HG02852 (cell line): ENCODE measurements around the gene GJC2.
"Not testable (repeated sequence)": the region's sequence is repeated elsewhere in the genome, so short reads cannot be mapped to it uniquely, and the experiment has no call there.

ENCODE experiments used
- ATAC-seq: cut with Tn5 transposase; IDR thresholded peaks from one replicate; pipeline ENCODE4 v1.9.1; 2021; ENCODE audit warnings: mild to moderate bottlenecking, moderate library complexity; ENCODE audit not compliant: unreplicated experiment

Gene GJC2

DNA sequence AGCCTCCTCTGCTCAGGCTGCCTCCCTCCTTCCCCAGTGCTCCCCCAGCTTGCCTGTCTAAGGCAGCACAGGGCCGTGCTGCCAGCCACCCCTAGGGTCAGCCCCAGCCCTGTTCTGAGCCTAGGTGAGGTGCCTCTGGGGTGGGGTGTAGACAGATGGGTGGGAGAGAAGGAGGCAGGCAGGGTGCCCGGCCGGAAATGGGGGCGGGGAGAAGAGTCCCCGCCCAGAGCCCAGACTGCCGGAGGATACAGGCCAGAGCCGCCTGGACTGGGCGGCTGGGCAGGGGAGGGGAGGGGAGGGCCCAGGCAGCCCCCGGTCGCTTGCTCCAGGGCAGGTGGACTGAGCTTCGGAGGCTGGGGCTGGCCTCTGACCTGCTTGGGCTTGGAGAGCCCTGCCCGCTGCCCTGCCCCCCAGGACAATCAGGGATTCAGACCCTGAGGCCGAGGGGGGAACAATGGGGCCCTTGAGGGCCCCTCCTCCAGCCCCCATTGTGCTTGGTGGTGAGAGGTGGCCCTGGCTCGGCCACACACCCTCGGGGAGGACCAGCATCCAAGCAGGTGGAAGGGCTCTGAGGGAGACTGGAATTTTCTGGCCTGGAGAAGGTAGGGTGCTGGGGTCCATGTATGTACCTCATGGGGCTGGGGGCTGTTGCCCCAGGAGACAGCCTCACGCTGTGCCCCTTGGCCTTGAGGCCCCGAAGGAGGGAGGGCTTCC lies at the start of gene GJC2:
Gene GJC2 (plus strand): TSS at position 525 of the 714 bp plus-strand sequence. CDS start 7,829 bp downstream, outside the sequence.
- ATAC-seq, result no peak

DNA sequence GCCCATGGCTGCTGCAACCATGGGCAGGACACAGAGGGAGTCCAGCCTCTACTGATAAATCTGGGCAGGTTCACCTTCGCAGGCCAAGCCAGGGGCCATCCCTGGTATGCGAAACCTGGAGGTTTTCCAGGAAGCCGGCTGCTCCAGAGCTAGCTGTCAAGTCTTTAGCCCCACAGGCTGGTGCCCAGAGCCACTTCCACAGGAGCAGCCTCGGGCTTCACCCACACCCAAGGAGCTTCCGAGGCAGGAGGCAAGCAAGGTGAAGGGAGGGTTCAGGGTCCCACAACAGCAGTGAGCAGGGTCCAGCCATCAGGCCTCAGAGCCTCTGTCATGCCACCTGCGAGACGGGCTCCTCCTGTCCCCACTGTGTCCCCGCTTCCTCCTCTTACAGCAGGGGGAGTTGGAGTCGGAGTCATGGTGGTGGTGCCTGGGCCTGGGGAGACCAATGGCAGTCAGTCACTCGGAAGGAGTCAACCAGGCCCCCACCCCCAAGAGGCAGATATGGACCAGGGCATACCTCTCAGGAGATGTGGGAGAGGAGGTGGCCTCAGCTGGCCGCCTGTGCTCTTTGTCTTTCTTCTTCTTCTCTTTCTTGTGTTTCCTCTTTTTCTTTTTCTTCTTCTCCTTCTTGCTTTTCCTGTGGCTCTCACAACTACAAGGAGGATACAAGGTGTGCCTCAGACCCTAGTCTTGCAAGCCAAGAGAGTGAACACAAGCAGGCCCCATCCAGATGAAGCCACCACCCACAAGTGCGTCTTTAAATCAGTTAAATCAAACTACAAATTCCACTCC lies 48.7 kb upstream of the GJC2 start:
- no peak for ATAC-seq

DNA sequence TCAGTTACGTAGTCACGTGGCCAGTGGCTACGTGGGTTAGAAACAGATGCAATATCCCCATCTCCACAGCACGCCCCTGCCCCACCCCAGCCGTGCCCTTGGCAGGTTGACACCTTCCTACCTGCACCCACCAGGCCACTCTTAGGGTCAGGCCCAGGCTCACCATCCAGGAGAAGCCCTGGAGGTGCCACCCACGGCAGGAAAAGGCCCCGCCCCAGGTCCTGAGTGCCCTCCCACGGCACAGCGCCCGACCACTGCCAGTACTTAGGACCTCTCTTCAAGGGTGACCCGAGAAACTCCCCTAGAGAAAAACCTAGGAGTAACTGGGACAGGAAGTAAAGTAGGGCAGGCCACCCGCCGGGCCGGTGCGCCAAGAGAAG lies 48.1 kb upstream of the GJC2 start:
- ATAC-seq, result no peak

GRCh38 chr1:228101994-228102790 lies 47.5 kb upstream of the GJC2 start:
- peak; percentile 21 for ATAC-seq

DNA sequence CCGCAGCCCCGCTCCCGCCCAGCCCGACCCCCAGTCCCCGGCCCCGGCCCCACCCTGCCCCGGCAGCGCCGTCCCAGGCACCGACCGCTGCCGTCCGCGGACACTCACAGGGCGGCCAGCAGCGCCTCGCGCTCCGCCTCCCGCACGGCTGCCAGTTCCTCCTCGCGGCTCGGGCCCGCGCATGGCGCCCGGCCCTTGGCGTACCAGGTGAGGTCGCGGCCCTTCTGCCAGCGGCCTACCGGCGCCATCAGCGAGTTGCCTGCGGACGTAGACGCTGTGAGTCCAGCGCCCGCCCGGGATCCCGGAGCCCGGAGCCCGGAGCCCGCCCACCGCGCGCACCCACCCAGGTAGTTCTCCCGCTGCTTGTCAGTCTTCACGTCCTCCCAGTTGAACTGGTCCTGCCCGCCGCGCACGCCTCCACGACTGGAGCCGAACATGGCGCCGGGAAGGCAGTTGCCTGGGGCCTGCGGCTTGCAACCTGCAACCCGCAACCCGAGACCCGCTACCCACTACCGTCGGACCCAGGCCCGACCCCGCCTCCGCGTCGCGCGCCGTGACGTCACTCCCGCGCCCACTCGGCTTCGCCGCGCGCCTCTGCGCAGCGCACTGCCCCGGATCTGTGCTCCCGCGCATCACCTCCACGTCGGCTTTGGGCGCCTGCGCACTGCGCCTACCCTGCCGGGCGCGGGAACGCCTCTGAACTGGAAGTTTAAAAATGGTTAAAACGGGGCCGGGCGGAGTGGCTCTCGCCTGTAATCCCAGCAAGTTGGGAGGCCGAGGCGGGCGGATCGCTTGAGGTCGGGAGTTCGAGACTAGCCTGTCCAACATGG lies 46.7 kb upstream of the GJC2 start, which contains the start of gene C1orf35:
Gene C1orf35 (minus strand): TSS at position 535 of the 830 bp plus-strand sequence. CDS start 98 bp downstream, at position 437.
- peak; percentile 75 for ATAC-seq

DNA sequence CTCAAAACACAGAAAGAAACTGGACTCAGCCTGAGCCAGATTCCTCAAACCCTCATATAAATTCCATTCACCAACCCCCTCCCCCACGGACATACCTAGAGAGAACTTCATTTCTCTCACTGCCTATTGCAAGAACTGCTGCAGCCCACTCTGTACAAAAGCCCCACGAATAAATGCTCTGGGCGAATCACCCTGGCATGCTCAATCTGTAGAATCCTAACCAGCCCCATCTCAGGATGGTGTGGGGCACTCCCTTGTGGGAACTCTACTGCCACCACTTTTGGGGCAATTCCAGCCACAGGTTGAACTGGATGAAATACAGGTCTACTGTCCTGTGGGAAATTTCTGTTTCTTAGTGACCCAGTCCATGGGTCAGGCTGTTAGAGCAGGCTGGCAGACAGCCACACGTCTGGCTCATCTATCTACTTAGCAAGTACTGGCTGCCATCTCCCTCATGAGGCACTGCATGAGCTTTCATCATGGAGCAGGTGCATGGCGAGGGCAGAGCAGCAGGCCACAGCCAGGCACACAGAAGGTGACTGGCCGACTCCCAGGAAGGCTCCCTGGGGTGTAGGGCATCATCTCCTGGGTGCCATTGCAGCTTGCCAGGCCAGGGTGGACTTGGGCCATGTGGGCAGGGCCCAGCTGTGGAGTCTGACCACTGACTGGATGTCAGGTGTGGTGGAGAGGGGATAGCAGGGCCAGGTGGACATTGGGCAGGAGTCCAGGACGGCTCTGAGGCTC lies 45.0 kb upstream of the GJC2 start:
- ATAC-seq, result no peak

DNA sequence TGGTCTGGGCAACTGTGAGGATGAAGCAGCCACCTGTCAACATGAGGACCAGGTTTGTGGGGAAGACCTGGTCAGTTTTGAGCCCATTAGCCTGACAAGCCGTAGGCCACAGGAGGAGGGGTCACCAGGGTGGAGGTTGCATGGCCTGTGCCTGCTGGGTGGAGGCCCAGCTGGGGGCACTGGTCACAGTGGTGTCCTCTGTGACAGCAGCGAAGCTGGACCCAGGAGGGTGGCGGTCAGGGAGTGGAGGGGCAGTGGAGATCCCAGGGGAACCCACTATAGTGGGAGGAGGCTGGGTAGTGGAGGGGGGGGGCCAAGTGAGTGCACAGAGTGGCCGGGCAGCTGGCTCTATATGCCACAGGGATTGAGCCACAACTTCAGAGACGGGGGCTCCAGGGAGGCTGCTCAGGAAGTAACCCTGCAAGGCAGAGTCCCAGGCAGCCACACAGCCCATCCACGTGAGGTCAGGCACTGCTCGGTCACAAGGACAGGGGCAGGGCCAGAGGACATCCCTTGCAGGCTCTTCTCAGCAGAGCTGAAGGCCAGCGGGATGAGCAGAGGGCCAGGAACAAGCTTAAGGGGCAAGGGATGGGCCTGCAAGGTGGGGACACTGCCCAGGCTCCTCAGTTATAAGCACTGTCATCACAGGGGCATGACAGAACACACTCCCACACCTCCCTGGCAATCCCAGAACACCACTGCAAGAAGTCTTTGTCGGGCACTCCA lies 44.3 kb upstream of the GJC2 start:
- ATAC-seq, result no peak

- ATAC-seq, result no peak
Measured at GRCh38 chr1:228105996-228106799, 43.5 kb upstream of the GJC2 start.

- no peak for ATAC-seq
Measured at GRCh38 chr1:228106800-228107054, 43.0 kb upstream of the GJC2 start.

GRCh38 chr1:228107636-228108035 lies 42.1 kb upstream of the GJC2 start:
- no peak for ATAC-seq

DNA sequence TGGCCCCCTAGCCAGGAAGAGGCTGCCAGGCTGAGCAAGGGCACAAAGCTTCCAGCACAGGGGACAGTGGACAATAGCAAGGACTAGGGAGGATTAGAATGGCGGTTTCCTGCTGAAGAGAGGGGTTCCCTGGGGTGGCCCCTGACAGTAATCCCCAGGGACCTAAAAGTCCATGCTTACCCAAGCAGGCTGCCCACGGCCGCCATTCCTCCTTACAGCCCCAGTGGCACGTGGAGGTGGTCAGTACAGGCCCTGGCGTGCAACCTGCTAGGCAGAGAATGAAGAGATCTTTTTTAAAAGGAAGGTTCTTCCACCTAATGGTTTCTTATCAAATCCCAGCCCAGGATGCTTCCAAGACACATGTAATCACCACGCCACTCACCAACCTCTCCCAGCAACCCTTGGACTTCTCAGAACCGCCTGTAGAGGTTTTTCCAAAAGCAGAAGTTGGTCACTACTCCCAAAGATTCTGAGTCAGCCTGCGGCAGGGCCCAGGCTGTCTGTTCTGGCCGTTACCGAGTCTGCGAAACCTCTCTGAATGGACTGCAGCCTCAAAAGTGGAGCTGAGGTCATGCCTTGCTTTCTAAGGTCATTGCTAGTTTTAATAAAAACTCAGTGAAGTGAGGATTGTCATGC lies 41.6 kb upstream of the GJC2 start:
- no peak for ATAC-seq

DNA sequence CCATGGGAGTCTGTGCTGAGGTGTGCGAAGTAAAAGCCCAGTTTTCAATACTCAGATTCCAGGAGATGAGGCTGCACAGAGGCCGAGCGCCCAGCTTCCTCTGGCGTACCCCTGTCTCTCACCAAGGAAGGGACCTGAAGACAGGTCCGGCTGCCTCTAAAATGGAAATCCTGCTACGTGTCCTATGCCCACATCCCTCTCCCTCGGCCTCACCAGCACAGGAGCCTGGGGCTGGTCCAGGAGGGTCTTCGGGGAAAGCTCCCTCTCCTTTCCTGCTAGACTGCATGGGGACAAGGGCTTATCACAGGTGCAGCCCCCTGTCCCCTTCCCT lies 41.0 kb upstream of the GJC2 start:
- peak; percentile 4 for ATAC-seq

DNA sequence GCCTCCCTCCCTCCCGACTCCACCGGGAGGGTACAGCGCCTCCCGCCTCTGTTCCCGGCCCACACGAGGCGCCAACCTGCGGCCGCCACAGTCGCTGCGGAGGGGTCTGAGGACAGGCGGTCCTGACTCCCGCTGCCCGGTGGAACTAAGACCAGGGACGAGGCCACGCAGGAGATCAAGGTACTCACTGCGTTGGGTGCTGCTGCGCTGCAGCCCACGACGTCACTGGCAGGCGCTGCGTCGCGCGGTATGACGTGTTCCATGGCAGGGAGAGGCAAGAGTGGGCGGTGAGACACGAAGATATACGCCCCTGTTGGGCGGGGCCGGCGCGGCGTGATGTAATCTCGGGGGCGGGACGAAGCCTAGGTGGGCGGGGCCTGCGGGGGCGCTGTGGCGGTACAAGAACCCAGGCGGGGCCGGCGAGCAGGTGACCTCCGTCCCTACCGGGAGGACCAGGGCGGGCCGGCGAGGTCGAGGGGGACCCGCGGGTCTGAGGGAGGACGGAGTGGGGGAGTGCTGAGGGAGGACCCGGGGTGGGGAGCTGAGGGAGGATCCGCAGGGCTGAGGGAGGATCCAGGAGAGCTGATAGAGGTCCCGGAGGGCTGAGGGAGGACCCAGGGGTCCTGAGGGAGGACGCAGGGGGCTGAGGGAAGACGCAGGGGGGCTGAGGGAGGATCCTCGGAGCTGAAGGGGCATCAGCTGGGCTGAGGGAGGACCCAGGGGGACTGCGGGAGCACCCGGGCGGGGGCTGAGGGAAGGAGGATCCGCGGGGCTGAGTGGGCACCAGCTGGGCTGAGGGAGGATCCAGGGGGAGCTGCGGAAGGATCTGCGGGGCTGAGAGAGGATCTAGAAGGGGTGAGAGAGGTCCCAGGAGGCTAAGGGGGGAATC lies 40.4 kb upstream of the GJC2 start, which contains the start of gene MRPL55:
Gene MRPL55 (minus strand): TSS at position 227 of the 889 bp plus-strand sequence. CDS start 1,039 bp downstream, outside the sequence.
- ATAC-seq, result peak; percentile 88

DNA sequence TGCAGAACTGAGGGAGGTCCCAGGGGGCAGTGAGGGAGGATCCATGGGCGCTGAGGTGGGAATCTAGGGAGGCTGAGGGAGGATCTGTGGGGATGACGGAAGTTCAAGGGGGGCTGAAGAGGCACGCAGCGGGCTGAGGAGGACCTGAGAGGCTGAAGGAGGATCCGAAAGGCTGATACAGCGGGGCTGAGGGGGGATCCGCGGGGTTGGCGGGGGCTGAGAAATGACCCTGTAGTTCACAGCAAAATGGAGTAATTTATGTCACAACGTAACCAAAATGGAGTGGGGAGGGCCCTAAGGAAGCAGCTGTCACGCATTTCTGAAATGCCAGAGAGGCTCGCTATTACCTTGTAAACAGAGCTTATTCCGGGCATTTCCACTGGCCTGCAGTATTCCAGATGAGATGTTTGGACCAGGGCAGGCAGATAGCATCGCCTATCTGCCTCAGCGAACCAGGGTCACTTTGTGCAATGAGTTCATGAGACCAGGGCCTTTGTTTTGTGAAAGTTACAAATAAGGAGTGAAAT lies 39.7 kb upstream of the GJC2 start:
- ATAC-seq, result no peak

GRCh38 chr1:228110556-228110955 lies 39.2 kb upstream of the GJC2 start:
- ATAC-seq, result no peak

DNA sequence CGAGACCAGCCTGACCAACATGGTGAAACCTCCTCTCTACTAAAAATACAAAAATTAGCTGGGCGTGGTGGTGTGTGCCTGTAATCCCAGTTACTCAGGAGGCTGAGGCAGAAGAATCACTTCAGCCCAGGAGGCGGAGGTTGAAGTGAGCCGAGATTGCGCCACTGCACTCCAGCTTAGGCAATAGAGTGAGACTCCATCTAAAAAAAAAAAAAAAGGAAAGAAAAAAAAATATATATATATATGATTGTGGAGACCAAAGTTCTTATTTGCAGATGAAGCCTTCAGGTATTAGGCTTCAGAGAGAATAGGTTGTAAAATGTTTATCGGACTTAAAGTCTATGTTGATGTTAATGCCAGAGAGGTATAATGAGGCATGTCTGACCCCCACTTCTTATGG lies 38.4 kb upstream of the GJC2 start:
- ATAC-seq, result not testable (repeated sequence)

DNA sequence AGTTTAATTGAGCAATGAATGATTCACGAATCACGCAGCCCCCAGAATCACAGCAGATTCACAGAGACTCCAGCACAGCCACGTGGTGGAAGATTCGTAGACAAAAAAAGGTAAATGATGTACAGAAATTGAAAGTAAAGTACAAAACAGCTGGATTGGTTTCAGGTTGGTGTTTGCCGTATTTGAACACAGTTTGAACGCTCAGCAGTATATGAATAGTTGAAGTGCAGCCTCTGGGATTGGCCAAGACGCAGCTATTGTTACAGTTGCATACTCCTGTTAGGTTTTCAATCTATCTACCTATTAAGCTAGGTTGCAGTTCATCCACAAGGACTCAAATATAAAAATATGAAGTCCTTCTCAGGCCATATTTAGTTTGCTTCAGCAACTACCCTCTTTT lies 37.6 kb upstream of the GJC2 start:
- ATAC-seq, result no peak
